HG03139 (cell line): ENCODE data around the gene COL6A1.

ENCODE experiments used
- ATAC-seq: cut with Tn5 transposase; IDR thresholded peaks from one replicate; pipeline ENCODE4 v1.9.1; 2021; ENCODE audit not compliant: unreplicated experiment

The COL6A1 gene

DNA sequence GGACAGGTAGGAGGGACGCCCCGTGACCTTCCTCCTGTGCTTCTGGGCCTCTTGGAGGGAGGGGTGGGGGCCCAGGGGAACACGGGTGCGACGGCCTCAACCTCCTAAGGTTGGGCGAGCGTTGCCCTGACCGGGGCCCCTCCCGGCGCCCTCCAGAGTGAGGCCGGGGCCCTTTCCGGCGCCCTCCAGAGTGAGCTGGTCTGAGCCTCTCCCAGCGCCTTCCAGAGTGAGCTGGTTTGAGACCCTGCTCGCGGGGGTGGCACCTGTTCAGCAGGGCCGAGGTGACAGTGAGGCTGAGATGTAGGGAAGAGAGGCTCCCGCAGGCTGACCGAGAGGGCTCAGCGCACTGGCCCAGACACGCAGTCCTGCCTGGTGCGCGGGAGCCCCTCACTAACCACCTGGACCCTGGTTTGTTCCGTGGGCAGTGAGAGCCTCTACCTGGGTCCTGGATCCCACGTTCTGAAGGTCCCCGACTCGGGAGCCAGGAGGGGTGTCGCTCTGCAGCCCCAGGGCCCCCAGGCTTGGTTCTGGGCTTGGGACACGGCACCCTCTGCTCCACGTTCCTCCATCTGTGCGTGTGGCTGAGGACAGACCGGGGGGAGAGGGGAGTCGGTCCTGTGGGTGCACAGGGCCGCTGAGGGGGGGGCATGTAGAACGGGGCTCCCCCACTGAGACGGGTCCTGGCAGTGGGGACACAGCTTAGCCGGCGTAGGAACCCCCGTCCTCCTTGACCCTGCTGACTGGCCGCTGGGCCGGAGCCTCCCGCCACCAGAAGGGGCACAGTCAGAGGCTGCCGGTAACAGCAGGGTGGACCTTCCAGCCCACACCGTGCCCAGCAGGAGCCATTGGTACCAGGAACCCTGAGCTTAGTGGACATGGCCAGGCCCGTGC, 1.4 kb downstream of the COL6A1 start:
- no peak for ATAC-seq

- ATAC-seq, result no peak
These were observed 2.0 kb downstream of the COL6A1 start for GRCh38 chr21:45983649-45983965.

DNA sequence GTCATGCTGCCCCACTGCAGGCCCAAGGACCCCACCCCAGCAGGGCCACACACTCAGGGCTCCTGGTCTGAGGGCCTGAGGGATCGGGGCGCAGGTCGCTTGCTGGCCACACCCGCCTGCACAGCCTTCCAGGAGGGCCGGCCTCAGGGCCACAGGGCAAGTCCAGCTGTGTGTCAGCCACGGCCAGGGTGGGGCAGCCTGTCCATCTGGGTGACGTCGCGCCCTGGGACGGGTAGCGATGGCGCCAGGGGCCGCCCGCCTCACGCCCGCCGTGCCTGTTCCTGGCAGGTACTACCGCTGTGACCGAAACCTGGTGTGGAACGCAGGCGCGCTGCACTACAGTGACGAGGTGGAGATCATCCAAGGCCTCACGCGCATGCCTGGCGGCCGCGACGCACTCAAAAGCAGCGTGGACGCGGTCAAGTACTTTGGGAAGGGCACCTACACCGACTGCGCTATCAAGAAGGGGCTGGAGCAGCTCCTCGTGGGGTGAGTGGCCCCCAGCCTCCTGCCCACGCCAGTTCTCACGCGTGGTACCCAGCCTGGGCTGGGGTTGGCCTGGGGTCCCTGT, 2.5 kb downstream of the COL6A1 start:
- no peak for ATAC-seq

DNA sequence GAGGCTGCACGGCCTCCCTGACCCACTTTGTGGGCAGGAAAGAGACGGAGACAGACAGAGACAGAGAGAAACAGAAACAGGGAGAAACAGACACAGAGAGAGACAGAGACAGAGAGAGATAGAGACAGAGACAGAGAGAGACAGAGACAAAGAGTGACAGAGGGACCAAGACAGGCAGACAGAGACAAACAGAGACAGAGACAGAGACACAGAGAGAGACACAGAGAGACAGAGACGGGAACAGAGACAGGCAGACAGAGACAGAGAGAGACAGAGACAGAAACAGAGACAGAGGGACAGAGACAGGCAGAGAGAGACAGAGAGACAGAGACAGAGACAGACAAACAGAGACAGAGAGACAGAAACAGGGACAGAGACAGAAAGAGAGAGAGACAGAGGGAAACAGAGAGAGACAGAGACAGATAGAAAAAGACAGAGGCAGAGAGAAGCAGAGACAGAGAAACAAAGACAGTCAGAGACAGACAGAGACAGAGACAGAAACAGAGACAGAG, 3.1 kb downstream of the COL6A1 start:
- ATAC-seq, result no peak

GRCh38 chr21:45985471-45986315, 4.1 kb downstream of the COL6A1 start:
- ATAC-seq, result no peak

DNA sequence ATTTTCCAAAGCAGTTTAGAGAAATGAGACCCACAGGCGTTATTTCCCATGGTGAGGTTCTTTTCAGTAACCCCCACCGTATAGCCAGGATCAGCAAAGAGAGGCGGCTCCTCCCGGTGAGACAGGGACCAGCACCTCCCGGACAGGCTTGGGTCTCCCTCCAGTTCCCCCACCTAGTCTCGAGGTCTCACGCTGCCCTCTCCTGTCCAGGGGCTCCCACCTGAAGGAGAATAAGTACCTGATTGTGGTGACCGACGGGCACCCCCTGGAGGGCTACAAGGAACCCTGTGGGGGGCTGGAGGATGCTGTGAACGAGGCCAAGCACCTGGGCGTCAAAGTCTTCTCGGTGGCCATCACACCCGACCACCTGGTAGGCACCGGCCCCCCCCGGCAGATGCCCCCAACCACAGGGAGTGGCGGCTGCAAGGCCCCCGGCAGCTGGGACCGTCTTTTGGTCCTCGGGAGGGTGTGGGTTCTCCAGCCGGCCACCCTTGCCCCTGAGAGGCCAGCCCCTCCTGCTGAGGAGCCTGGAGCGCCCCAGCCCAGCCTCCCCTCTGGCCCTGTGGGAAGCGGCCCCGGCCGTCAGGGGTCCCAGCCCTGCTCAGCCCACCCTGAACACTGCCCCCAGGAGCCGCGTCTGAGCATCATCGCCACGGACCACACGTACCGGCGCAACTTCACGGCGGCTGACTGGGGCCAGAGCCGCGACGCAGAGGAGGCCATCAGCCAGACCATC, 4.9 kb downstream of the COL6A1 start:
- ATAC-seq, result no peak

DNA sequence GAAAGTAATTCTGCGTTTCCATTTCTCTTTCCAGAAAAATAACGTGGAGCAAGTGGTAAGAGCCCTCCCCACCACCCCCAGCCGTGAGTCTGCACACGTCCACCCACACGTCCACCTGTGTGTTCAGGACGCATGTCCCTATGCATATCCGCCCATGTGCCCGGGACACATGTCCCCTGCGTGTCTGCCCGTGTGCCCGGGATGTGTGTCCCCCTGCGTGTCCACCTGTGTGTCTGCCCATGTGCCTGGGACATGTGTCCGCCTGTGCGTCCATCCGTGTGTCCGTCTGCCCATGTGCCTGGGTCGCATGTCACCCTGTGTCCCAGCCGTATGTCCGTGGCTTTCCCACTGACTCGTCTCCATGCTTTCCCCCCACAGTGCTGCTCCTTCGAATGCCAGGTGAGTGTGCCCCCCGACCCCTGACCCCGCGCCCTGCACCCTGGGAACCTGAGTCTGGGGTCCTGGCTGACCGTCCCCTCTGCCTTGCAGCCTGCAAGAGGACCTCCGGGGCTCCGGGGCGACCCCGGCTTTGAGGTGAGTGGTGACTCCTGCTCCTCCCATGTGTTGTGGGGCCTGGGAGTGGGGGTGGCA, 5.6 kb downstream of the COL6A1 start:
- ATAC-seq, result no peak

DNA sequence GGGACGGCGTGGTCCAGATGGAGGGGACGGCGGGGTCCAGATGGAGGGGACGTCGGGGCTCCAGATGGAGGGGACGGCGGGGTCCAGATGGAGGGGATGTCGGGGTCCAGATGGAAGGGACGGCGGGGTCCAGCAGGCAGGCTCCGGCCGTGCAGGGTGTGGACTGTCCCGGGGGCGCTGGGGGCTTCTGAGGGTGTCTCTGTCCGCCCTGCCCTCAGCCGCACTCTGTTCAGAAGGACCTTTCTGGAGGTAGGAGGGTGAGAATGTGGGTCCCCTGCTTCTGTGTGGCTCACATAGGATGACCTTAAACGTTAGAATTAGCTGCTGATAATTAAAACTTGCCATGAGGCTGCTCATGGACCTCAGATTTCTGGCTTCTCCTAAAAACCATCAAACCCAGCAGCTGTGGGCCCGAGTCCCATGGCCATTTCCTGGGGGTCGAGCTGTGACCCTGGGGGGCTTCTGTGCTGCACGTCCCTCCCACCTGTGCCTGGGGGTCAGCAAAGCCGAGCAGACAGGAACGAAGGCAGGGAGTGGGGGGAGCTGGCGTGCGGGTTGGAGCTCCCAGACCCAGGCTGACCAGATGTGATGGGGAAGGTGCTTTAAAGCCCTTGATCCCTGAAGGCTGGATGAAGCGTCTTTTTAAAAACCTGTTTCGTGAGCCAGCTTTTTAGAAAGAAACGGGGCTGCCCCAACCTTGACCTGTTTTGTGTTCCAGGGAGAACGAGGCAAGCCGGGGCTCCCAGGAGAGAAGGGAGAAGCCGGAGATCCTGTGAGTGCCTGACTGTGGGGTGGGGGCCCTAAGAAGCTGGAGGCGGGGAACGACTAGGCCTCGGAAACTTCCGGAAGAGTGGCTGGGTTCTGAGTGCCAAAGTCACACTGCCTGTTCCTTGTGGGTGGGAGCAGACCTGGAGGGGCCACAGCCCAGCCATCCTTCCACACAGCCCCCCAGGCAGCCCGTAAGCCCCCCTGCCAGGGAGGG, 7.1 kb downstream of the COL6A1 start:
- ATAC-seq, result no peak

GRCh38 chr21:45989355-45990048, 7.9 kb downstream of the COL6A1 start:
- ATAC-seq, result no peak

DNA sequence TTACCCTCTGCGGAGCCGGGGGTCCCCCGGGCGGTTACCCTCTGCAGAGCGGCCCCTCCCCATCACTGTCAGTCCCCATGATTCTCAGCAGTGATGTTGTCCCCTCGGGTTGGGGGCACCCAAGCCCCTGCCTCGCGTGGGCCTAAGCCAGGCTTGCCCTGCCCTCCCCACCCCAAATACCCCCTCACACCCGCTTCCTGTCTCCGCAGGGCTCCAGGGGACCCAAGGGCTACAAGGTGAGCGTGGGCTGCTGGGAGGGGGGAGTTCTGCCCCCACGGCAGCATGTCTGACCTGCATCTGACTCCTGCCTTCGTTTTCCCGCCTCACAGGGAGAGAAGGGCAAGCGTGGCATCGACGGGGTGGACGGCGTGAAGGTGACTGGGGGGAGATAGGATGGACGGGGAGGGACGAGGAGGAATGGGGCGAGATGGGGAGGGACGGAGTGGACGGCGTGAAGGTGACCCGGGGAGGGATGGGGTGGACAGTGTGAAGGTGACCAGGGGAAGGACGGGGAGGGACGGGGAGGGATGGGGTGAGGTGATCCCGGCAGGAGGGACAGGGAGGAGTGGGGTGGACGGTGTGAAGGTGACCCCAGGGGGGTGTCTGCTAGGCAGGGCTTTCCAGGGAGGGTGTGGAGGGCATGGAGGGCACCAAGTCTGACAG, 8.6 kb downstream of the COL6A1 start:
- no peak for ATAC-seq

DNA sequence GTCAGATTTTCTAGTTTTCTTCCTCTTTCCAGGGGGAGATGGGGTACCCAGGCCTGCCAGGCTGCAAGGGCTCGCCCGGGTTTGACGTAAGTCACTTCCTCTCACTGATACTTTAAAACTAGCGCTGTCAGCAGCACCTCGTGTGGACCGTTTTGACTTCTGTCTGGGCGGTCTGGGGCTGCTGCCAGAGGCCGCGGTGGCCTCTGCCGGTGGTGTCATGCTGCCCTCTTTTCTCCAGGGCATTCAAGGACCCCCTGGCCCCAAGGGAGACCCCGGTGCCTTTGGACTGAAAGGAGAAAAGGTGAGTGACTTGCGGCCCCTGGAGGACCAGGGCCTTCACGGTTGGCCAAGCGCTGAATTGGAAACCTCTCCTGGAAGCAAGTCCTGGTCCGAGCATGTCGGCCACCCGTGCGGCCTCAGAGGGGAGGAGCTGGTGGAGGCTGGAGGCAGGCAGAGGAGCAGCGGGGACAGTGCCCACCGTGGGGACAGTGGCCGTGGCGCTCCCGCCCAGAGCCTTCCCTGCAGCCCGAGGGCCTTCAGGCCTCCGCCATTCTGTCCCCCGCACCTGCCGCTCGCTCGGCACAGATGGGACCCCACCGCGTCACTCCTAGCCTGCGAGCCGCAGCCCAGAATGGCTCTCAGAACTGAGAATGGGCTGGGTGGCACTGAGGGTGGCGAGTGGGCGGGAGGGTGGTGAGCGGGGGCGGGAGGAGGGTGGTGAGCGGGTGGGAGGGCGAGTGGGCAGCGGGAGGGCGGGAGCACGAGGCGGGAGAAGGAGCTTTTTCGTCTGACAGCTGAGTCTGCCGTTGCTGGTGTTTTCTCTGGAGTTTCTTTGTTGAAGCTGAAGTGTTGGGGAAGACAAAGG, 9.4 kb downstream of the COL6A1 start:
- ATAC-seq, result no peak

DNA sequence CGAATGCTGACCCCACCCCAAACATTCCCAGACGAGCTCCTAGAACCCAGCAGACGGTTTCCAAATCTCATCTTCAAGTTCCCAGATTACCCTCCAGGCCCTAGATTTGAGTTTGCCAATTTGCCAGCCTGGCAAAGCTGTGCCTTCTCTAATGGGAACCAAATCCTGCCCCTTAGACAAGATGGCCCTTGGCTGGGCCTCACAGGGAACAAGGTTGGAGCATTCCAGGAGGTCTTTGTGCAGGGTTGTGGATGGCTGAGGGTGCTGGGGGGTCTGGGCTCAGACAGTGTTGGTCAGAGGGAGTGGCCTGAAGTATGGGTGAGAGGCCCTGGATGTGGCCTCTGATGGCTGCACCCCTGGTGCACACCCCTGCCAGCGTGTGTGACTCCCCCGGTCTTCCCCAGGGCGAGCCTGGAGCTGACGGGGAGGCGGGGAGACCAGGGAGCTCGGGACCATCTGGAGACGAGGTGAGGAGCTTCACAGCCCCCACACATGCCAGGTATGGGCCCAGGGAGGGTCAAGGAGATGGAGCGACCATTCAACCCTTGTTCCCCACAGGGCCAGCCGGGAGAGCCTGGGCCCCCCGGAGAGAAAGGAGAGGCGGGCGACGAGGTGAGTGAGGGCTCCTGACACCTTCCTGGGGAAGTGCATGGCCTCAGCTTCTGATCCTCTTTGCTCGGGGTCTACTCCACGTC, 10.2 kb downstream of the COL6A1 start:
- ATAC-seq, result no peak

- ATAC-seq, result no peak
These were observed 11.0 kb downstream of the COL6A1 start for GRCh38 chr21:45992301-45993209.

DNA sequence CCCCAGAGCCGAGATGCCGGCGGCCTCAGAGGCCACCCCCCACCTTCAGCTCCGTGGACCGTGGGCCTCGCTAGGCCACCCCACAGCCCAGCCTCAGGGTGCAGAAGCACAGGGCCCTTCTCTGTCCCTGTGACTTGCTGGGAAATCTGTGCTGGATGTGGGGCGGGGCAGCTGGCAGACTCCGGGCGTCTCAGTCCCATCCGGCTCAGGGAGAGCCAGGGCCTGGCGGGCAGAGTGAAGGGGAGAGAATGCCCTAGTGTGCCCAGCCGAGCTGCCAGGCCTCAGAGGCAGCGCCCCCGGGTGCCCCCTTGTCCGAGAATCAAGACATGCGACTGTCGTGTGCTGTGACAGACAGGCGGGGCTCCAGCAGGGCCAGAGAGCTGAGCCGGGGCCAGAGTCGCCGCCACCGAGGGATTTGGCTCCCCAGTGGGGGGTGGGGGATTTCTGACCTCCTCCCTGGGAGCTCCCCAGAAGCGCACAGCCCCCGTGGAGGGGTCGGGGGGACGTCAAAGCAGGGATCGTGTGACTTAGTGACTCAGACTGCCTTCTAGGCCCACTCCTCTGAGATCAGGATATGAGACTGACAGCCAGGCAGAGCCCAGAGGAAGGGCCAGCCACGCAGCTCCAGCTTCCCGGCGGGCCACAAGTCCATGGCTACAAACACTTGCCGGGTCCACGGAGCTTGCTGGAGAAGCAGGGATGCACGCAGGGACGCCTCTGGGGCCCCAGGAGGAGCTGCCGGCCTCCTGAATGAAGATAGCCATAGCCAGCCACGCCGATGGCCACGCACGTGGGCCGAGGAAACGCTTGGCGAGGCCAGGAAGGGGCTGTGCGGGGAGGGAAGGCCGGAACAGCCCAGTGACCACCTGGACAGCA, 11.9 kb downstream of the COL6A1 start:
- no peak for ATAC-seq
